HG02623 (cell line): ENCODE results near the gene SLC9C2.
"Not testable (repeated sequence)": the region's sequence is repeated elsewhere in the genome, so short reads cannot be mapped to it uniquely, and the experiment has no call there.

Experiments
- ATAC-seq: cut with Tn5 transposase; IDR thresholded peaks from one replicate; pipeline ENCODE4 v1.9.1; 2021; ENCODE audit warnings: moderate library complexity; ENCODE audit not compliant: unreplicated experiment

SLC9C2 gene

GRCh38 chr1:173489929-173490328 lies 112.9 kb downstream of the SLC9C2 start:
- ATAC-seq = no peak

- ATAC-seq = no peak
These were observed 113.7 kb downstream of the SLC9C2 start for GRCh38 chr1:173489149-173489600.

GRCh38 chr1:173488001-173488400 lies 114.9 kb downstream of the SLC9C2 start:
- no peak for ATAC-seq

GRCh38 chr1:173485401-173485800 lies 117.5 kb downstream of the SLC9C2 start:
- ATAC-seq = no peak

- no peak for ATAC-seq
These were observed 118.6 kb downstream of the SLC9C2 start for GRCh38 chr1:173484276-173484675.

- ATAC-seq = no peak
These were observed 120.2 kb downstream of the SLC9C2 start for GRCh38 chr1:173482683-173483082.

- ATAC-seq = no peak
These were observed 121.6 kb downstream of the SLC9C2 start for GRCh38 chr1:173481195-173481772.

- no peak for ATAC-seq
These were observed 123.2 kb downstream of the SLC9C2 start for GRCh38 chr1:173479649-173480048.

- no peak for ATAC-seq
These were observed 124.7 kb downstream of the SLC9C2 start for GRCh38 chr1:173478094-173478674.

GRCh38 chr1:173477286-173478093 lies 125.4 kb downstream of the SLC9C2 start, which contains the start of gene PRDX6:
PRDX6 (plus strand) TSS chr1:173477335; CDS start chr1:173477398, 63 bp downstream.
- peak; percentile 49 for ATAC-seq

- peak; percentile 95 for ATAC-seq
These were observed 126.1 kb downstream of the SLC9C2 start for GRCh38 chr1:173476665-173477285.

- no peak for ATAC-seq
These were observed 126.6 kb downstream of the SLC9C2 start for GRCh38 chr1:173476197-173476664.

GRCh38 chr1:173475564-173476196 lies 127.2 kb downstream of the SLC9C2 start:
- no peak for ATAC-seq

- ATAC-seq = not testable (repeated sequence)
These were observed 128.0 kb downstream of the SLC9C2 start for GRCh38 chr1:173474780-173475421.

- no peak for ATAC-seq
These were observed 128.6 kb downstream of the SLC9C2 start for GRCh38 chr1:173474097-173474779.

- ATAC-seq = no peak
These were observed 129.3 kb downstream of the SLC9C2 start for GRCh38 chr1:173473599-173474011.

GRCh38 chr1:173470608-173471007 lies 132.3 kb downstream of the SLC9C2 start:
- no peak for ATAC-seq

- no peak for ATAC-seq
These were observed 133.2 kb downstream of the SLC9C2 start for GRCh38 chr1:173469656-173470055.

- no peak for ATAC-seq
These were observed 135.4 kb downstream of the SLC9C2 start for GRCh38 chr1:173467426-173467825.

- not testable (repeated sequence) for ATAC-seq
These were observed 138.7 kb downstream of the SLC9C2 start for GRCh38 chr1:173464185-173464584.
